ENCODE measurements around the gene ZFYVE9. TPM values are rescaled to one million over a fixed set of nuclear protein-coding genes. Genes with fewer than 3 reads are reported as not detected.
"Not testable (repeated sequence)": the region's sequence is repeated elsewhere in the genome, so short reads cannot be mapped to it uniquely, and the experiment has no call there.

The ZFYVE9 gene
- total RNA-seq, 1 donor from 2014 or later = 16.5 TPM

DNA sequence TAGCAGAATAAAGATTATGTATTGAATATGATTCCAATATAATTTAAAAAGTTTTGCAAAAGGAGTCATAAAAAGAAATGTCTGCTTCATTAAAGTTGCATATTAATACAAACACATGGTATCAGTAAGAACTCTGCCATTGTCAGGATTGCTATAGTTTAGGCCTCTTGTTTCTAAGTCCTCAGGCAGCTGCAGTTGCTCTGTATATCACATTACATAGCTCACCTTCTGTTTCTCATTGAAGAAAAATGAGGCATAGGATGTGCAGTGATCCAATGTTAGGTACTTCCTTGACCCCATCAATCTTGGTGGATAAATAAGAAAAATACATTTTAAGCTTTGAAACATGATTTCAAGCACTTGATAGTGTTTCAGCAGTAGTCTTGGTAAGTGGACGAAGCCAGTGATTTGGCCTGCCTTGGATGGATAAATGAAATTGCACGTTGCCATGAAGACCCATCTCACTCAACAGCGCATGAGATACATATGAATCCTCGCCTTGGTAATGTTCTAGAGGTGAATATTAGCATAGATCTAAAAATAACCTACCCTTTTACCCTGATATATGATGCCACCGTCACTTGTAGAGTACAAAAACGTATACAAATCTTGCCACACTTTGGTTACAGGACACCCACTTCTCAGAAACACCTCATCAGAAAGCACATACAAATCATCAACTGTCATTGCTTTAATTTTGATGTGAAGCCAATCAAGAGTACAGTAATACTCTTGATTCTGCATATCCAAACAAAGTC lies 25.3 kb downstream of the ZFYVE9 start:
- Histone ChIP-seq H3K79me2 (ENCODE audit: insufficient read depth, low read length) (no peaks in the 10 kb centered on the region), H3K27ac (ENCODE audit: low read depth, low read length) (no peak overlapping the region), H4K20me1 (ENCODE audit: insufficient read depth, low read length) (peaks cover 9% of the 10 kb centered on the region), H3K27me3 (ENCODE audit: insufficient read depth, low read length) (no peaks in the 10 kb centered on the region), H3K4me1 (ENCODE audit: insufficient read depth, low read length) (no peaks in the 10 kb centered on the region), H3K9me3 (ENCODE audit: insufficient read depth, low read depth, low read length) (no peaks in the 10 kb centered on the region), H3K4me3 (ENCODE audit: insufficient read depth, low read depth, low read length) (no peak overlapping the region), H3K36me3 (ENCODE audit: insufficient read depth, low read length) (no peaks in the 10 kb centered on the region), H3K9ac (ENCODE audit: low read length) (no peak overlapping the region), H2AFZ (ENCODE audit: low read depth, low read length) (no peak overlapping the region), H3K4me2 (ENCODE audit: low read length) (no peak overlapping the region)
- Mint-ChIP-seq H3K4me3 (ENCODE audit: unreplicated experiment) (no peak overlapping the region), H3K4me1 (ENCODE audit: low read depth, unreplicated experiment) (peaks cover 7% of the 10 kb centered on the region), H3K36me3 (ENCODE audit: low read depth, unreplicated experiment) (no peaks in the 10 kb centered on the region), H3K9me3 (ENCODE audit: unreplicated experiment) (no peaks in the 10 kb centered on the region), H3K27ac (ENCODE audit: unreplicated experiment) (no peak overlapping the region), H3K27me3 (ENCODE audit: low read depth, unreplicated experiment) (no peaks in the 10 kb centered on the region)
- DNase-seq (ENCODE audit: low read depth) (no peak), FAIRE-seq (no peak)
- TF ChIP-seq, protein P1, sequence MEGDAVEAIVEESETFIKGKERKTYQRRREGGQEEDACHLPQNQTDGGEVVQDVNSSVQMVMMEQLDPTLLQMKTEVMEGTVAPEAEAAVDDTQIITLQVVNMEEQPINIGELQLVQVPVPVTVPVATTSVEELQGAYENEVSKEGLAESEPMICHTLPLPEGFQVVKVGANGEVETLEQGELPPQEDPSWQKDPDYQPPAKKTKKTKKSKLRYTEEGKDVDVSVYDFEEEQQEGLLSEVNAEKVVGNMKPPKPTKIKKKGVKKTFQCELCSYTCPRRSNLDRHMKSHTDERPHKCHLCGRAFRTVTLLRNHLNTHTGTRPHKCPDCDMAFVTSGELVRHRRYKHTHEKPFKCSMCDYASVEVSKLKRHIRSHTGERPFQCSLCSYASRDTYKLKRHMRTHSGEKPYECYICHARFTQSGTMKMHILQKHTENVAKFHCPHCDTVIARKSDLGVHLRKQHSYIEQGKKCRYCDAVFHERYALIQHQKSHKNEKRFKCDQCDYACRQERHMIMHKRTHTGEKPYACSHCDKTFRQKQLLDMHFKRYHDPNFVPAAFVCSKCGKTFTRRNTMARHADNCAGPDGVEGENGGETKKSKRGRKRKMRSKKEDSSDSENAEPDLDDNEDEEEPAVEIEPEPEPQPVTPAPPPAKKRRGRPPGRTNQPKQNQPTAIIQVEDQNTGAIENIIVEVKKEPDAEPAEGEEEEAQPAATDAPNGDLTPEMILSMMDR (IDR thresholded peaks at IDR 0.05; ENCODE audit: insufficient read depth, low read depth, low read length) = no peak
- no peak for TF ChIP-seq EZH2 (IDR thresholded peaks at IDR 0.05; ENCODE audit: insufficient read depth, low read length)

DNA sequence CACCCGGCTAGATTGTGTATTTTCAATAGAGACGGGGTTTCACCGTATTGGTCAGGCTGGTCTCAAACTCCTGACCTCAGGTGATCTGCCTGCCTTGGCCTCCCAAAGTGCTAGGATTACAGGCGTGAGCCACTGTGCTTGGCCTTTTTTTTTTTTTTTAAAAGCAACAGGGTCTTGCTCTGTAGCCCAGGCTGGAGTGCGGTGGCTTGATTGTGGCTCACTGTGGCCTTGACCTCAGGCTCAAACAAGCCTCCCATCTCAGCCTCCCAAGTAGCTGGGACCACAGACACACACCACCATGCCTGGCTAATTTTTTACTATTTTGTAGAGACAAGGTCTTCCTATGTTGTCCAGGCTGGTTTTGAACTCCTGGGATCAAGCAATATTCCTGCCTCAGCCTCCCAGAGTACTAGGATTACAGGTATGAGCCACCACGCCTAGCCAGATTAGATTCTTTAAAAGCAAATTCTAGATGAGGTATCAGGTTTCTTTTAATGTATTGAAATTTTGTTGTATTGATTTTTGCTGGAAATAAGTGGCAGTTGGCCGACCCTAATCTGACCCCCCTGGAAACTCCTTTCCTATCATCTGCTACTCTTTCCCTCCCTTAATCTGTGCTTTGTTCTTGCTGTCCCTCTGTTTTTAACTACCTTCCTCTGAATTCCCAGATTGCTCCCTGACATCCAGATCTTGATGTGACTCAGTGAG lies 26.6 kb downstream of the ZFYVE9 start:
- no peak overlapping the region for H3K27ac ChIP-seq (ENCODE audit: low read depth, low read length)
- H3K27me3 Mint-ChIP-seq (ENCODE audit: low read depth, unreplicated experiment) = no peaks in the 10 kb centered on the region

DNA sequence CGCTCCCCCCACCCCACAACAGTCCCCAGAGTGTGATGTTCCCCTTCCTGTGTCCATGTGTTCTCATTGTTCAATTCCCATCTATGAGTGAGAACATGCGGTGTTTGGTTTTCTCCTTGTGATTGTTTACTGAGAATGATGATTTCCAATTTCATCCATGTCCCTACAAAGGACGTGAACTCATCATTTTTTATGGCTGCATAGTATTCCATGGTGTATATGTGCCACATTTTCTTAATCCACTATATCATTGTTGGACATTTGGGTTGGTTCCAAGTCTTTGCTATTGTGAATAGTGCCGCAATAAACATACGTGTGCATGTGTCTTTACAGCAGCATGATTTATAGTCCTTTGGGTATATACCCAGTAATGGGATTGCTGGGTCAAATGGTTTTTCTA lies 29.3 kb downstream of the ZFYVE9 start:
- H3K4me3 ChIP-seq (ENCODE audit: insufficient read depth, low read depth, low read length); H3K36me3 Mint-ChIP-seq (ENCODE audit: low read depth, unreplicated experiment); H4K20me1 ChIP-seq (ENCODE audit: insufficient read depth, low read length); H3K79me2 ChIP-seq (ENCODE audit: insufficient read depth, low read length); H3K9ac ChIP-seq (ENCODE audit: low read length); H3K27ac ChIP-seq (ENCODE audit: low read depth, low read length); H3K4me1 ChIP-seq (ENCODE audit: insufficient read depth, low read length); H3K4me1 Mint-ChIP-seq (ENCODE audit: low read depth, unreplicated experiment); H3K27me3 ChIP-seq (ENCODE audit: insufficient read depth, low read length); FAIRE-seq; H3K4me3 Mint-ChIP-seq (ENCODE audit: unreplicated experiment); DNase-seq (ENCODE audit: low read depth); H3K27ac Mint-ChIP-seq (ENCODE audit: unreplicated experiment); H3K4me2 ChIP-seq (ENCODE audit: low read length); H3K27me3 Mint-ChIP-seq (ENCODE audit: low read depth, unreplicated experiment); H3K9me3 Mint-ChIP-seq (ENCODE audit: unreplicated experiment); H2AFZ ChIP-seq (ENCODE audit: low read depth, low read length); H3K9me3 ChIP-seq (ENCODE audit: insufficient read depth, low read depth, low read length); H3K36me3 ChIP-seq (ENCODE audit: insufficient read depth, low read length): not testable (repeated sequence)

More for the DNA sequence above, 26.6 kb downstream of the ZFYVE9 start:
- Mint-ChIP-seq H3K4me3 (ENCODE audit: unreplicated experiment) (no peak overlapping the region), H3K9me3 (ENCODE audit: unreplicated experiment) (no peaks in the 10 kb centered on the region), H3K27ac (ENCODE audit: unreplicated experiment) (no peak overlapping the region), H3K4me1 (ENCODE audit: low read depth, unreplicated experiment) (peaks cover 7% of the 10 kb centered on the region), H3K36me3 (ENCODE audit: low read depth, unreplicated experiment) (no peaks in the 10 kb centered on the region)
- H2AFZ ChIP-seq (ENCODE audit: low read depth, low read length) = no peak overlapping the region
- peaks cover 9% of the 10 kb centered on the region for H4K20me1 ChIP-seq (ENCODE audit: insufficient read depth, low read length)
- TF ChIP-seq, protein P1 (IDR thresholded peaks at IDR 0.05; ENCODE audit: insufficient read depth, low read depth, low read length) = no peak
- no peak for TF ChIP-seq EZH2 (IDR thresholded peaks at IDR 0.05; ENCODE audit: insufficient read depth, low read length)
- H3K27me3 ChIP-seq (ENCODE audit: insufficient read depth, low read length) = no peaks in the 10 kb centered on the region
- no peaks in the 10 kb centered on the region for H3K36me3 ChIP-seq (ENCODE audit: insufficient read depth, low read length)
- DNase-seq (ENCODE audit: low read depth) (no peak), FAIRE-seq (no peak)
- H3K9ac ChIP-seq (ENCODE audit: low read length) = no peak overlapping the region
- H3K9me3 ChIP-seq (ENCODE audit: insufficient read depth, low read depth, low read length) = no peaks in the 10 kb centered on the region
- no peaks in the 10 kb centered on the region for H3K79me2 ChIP-seq (ENCODE audit: insufficient read depth, low read length)
- H3K4me2 ChIP-seq (ENCODE audit: low read length) = no peak overlapping the region
- no peak overlapping the region for H3K4me3 ChIP-seq (ENCODE audit: insufficient read depth, low read depth, low read length)
- H3K4me1 ChIP-seq (ENCODE audit: insufficient read depth, low read length) = no peaks in the 10 kb centered on the region

Data from astrocyte (in vitro differentiated cells and primary cell).